Measurements from ENCODE around the gene ADRA2A. TPM values are rescaled to one million over a fixed set of nuclear protein-coding genes. Genes with fewer than 3 reads are reported as not detected.

Gene ADRA2A
- total and polyA plus RNA-seq, 2 experiments from 2014 or later: 1.8 to 1.9 TPM

- H3K27me3 ChIP-seq: peaks cover 28% of the 10 kb centered on the region
- DNase-seq (ENCODE audit: low spot score): no peak
- WGBS (ENCODE audit: low lambda C conversion rate, missing lambda C conversion rate): 96% methylated on average over 2 of the region's 2 CpGs
- H3K27ac ChIP-seq: no peak overlapping the region
- no peak overlapping the region for H2AFZ ChIP-seq
- no peaks in the 10 kb centered on the region for H3K36me3 ChIP-seq (replicated peaks; ENCODE audit: insufficient read depth, low read depth)
- no peak overlapping the region for H3K4me3 ChIP-seq
- no peaks in the 10 kb centered on the region for H4K20me1 ChIP-seq (ENCODE audit: insufficient read depth, poor library complexity, severe bottlenecking)
- no peaks in the 10 kb centered on the region for H3K79me2 ChIP-seq
- no peaks in the 10 kb centered on the region for H3K9me3 ChIP-seq (ENCODE audit: low read depth)
- TF ChIP-seq EZH2phosphoT487 (IDR thresholded peaks at IDR 0.05; ENCODE audit: low read depth, severe bottlenecking, unreplicated experiment): no peak
- no peak for TF ChIP-seq EZH2 (IDR thresholded peaks at IDR 0.05; ENCODE audit: borderline replicate concordance)
- TF ChIP-seq, protein P1, sequence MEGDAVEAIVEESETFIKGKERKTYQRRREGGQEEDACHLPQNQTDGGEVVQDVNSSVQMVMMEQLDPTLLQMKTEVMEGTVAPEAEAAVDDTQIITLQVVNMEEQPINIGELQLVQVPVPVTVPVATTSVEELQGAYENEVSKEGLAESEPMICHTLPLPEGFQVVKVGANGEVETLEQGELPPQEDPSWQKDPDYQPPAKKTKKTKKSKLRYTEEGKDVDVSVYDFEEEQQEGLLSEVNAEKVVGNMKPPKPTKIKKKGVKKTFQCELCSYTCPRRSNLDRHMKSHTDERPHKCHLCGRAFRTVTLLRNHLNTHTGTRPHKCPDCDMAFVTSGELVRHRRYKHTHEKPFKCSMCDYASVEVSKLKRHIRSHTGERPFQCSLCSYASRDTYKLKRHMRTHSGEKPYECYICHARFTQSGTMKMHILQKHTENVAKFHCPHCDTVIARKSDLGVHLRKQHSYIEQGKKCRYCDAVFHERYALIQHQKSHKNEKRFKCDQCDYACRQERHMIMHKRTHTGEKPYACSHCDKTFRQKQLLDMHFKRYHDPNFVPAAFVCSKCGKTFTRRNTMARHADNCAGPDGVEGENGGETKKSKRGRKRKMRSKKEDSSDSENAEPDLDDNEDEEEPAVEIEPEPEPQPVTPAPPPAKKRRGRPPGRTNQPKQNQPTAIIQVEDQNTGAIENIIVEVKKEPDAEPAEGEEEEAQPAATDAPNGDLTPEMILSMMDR (IDR thresholded peaks at IDR 0.05; ENCODE audit: poor library complexity): no peak
- no peak overlapping the region for H3K4me2 ChIP-seq
- H3K9me2 ChIP-seq (replicated peaks; ENCODE audit: insufficient read depth): no peaks in the 10 kb centered on the region
- H3K4me1 ChIP-seq (ENCODE audit: insufficient read depth): no peaks in the 10 kb centered on the region
Observed at GRCh38 chr10:111125102-111125501, 48.3 kb downstream of the ADRA2A start.

GRCh38 chr10:111126077-111126476 lies 49.2 kb downstream of the ADRA2A start:
- 60% methylated on average over 2 of the region's 2 CpGs for WGBS (ENCODE audit: low lambda C conversion rate, missing lambda C conversion rate)
- H3K36me3 ChIP-seq (replicated peaks; ENCODE audit: insufficient read depth, low read depth): no peaks in the 10 kb centered on the region
- no peak overlapping the region for H2AFZ ChIP-seq

GRCh38 chr10:111127081-111127848 lies 50.4 kb downstream of the ADRA2A start:
- Histone ChIP-seq H3K4me3 (no peak overlapping the region), H3K4me1 (ENCODE audit: insufficient read depth) (no peaks in the 10 kb centered on the region), H3K36me3 (replicated peaks; ENCODE audit: insufficient read depth, low read depth) (no peaks in the 10 kb centered on the region), H3K9me2 (replicated peaks; ENCODE audit: insufficient read depth) (no peaks in the 10 kb centered on the region), H3K27ac (no peak overlapping the region), H3K4me2 (no peak overlapping the region), H3K27me3 (peaks cover 25% of the 10 kb centered on the region), H4K20me1 (ENCODE audit: insufficient read depth, poor library complexity, severe bottlenecking) (no peaks in the 10 kb centered on the region), H3K79me2 (no peaks in the 10 kb centered on the region), H3K9me3 (ENCODE audit: low read depth) (no peaks in the 10 kb centered on the region), H2AFZ (no peak overlapping the region)
- TF ChIP-seq, protein P1 (IDR thresholded peaks at IDR 0.05; ENCODE audit: poor library complexity): no peak
- no peak for TF ChIP-seq EZH2phosphoT487 (IDR thresholded peaks at IDR 0.05; ENCODE audit: low read depth, severe bottlenecking, unreplicated experiment)
- no peak for TF ChIP-seq EZH2 (IDR thresholded peaks at IDR 0.05; ENCODE audit: borderline replicate concordance)
- 64% methylated on average over 5 of the region's 5 CpGs for WGBS (ENCODE audit: low lambda C conversion rate, missing lambda C conversion rate)
- no peak for DNase-seq (ENCODE audit: low spot score)

More at GRCh38 chr10:111126077-111126476, 49.2 kb downstream of the ADRA2A start:
- no peak overlapping the region for H3K27ac ChIP-seq
- TF ChIP-seq EZH2phosphoT487 (IDR thresholded peaks at IDR 0.05; ENCODE audit: low read depth, severe bottlenecking, unreplicated experiment): no peak
- no peaks in the 10 kb centered on the region for H3K4me1 ChIP-seq (ENCODE audit: insufficient read depth)
- H3K9me2 ChIP-seq (replicated peaks; ENCODE audit: insufficient read depth): no peaks in the 10 kb centered on the region
- DNase-seq (ENCODE audit: low spot score): no peak
- no peak overlapping the region for H3K4me2 ChIP-seq
- no peaks in the 10 kb centered on the region for H4K20me1 ChIP-seq (ENCODE audit: insufficient read depth, poor library complexity, severe bottlenecking)
- H3K79me2 ChIP-seq: no peaks in the 10 kb centered on the region
- no peak overlapping the region for H3K4me3 ChIP-seq
- no peaks in the 10 kb centered on the region for H3K9me3 ChIP-seq (ENCODE audit: low read depth)
- H3K27me3 ChIP-seq: peaks cover 28% of the 10 kb centered on the region

GRCh38 chr10:111128331-111129180 lies 51.7 kb downstream of the ADRA2A start:
- 74% methylated on average over 15 of the region's 15 CpGs for WGBS (ENCODE audit: low lambda C conversion rate, missing lambda C conversion rate)
- no peak overlapping the region for H3K27ac ChIP-seq

More at GRCh38 chr10:111128331-111129180, 51.7 kb downstream of the ADRA2A start:
- Histone ChIP-seq H3K9me3 (ENCODE audit: low read depth) (no peaks in the 10 kb centered on the region), H4K20me1 (ENCODE audit: insufficient read depth, poor library complexity, severe bottlenecking) (no peaks in the 10 kb centered on the region), H3K36me3 (replicated peaks; ENCODE audit: insufficient read depth, low read depth) (no peaks in the 10 kb centered on the region), H3K4me1 (ENCODE audit: insufficient read depth) (no peaks in the 10 kb centered on the region), H3K4me2 (no peak overlapping the region), H2AFZ (no peak overlapping the region), H3K27me3 (peaks cover 28% of the 10 kb centered on the region), H3K9me2 (replicated peaks; ENCODE audit: insufficient read depth) (no peaks in the 10 kb centered on the region), H3K79me2 (no peaks in the 10 kb centered on the region), H3K4me3 (no peak overlapping the region)
- peak; percentile 48 for DNase-seq (ENCODE audit: low spot score)
- no peak for TF ChIP-seq EZH2phosphoT487 (IDR thresholded peaks at IDR 0.05; ENCODE audit: low read depth, severe bottlenecking, unreplicated experiment)
- TF ChIP-seq, protein P1 (IDR thresholded peaks at IDR 0.05; ENCODE audit: poor library complexity): no peak
- no peak for TF ChIP-seq EZH2 (IDR thresholded peaks at IDR 0.05; ENCODE audit: borderline replicate concordance)
